Measurements from ENCODE around the gene ABAT.

DNA sequence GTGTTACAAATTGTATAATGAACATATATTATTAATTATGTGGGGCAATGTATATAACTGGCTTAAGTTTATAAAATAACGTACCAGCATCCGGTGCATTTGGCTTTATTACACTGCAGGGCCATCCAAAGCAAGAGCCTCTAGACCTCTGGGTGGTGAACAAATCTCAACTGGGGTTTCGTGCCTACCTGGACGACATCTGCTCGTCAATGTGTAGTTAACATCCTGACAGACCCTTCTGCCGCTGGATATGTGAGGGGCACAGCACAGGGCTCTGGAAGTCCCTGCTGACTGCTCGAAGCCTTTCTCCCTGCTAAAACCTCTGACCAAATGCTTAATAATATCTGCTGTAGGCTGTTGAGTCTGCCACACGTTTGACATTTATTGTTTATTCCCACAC, 120.7 kb downstream of the ABAT start:
- TF ChIP-seq HDAC2 (IDR thresholded peaks at IDR 0.05) (no peak), BHLHE40 (IDR thresholded peaks at IDR 0.05; ENCODE audit: borderline replicate concordance in 1 of 2, low read depth in 2 of 2, low read length in 1 of 2) (no peak), POLR2A (IDR thresholded peaks at IDR 0.05; ENCODE audit: low read depth, low read length) (no peak), RELA (IDR thresholded peaks at IDR 0.05; ENCODE audit: borderline replicate concordance, partially characterized antibody) (no peak), RAD21 (IDR thresholded peaks at IDR 0.05; ENCODE audit: insufficient read depth, low read depth, low read length) (no peak), CBX3 (IDR thresholded peaks at IDR 0.05; ENCODE audit: borderline replicate concordance, low read depth) (no peak), CREM (IDR thresholded peaks at IDR 0.05; ENCODE audit: low read depth) (no peak), TAF1 (IDR thresholded peaks at IDR 0.05; ENCODE audit: borderline replicate concordance, low read depth, low read length) (no peak), RCOR1 (conservative IDR thresholded peaks at IDR 0.05; ENCODE audit: low read depth, low read length) (no peak)
- TF ChIP-seq, protein P1, sequence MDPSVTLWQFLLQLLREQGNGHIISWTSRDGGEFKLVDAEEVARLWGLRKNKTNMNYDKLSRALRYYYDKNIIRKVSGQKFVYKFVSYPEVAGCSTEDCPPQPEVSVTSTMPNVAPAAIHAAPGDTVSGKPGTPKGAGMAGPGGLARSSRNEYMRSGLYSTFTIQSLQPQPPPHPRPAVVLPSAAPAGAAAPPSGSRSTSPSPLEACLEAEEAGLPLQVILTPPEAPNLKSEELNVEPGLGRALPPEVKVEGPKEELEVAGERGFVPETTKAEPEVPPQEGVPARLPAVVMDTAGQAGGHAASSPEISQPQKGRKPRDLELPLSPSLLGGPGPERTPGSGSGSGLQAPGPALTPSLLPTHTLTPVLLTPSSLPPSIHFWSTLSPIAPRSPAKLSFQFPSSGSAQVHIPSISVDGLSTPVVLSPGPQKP (IDR thresholded peaks at IDR 0.05; ENCODE audit: low read depth, low read length) = no peak
- TF ChIP-seq, protein P2, sequence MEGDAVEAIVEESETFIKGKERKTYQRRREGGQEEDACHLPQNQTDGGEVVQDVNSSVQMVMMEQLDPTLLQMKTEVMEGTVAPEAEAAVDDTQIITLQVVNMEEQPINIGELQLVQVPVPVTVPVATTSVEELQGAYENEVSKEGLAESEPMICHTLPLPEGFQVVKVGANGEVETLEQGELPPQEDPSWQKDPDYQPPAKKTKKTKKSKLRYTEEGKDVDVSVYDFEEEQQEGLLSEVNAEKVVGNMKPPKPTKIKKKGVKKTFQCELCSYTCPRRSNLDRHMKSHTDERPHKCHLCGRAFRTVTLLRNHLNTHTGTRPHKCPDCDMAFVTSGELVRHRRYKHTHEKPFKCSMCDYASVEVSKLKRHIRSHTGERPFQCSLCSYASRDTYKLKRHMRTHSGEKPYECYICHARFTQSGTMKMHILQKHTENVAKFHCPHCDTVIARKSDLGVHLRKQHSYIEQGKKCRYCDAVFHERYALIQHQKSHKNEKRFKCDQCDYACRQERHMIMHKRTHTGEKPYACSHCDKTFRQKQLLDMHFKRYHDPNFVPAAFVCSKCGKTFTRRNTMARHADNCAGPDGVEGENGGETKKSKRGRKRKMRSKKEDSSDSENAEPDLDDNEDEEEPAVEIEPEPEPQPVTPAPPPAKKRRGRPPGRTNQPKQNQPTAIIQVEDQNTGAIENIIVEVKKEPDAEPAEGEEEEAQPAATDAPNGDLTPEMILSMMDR (IDR thresholded peaks at IDR 0.05 in 2 of 3, conservative IDR thresholded peaks at IDR 0.05 in 1 of 3; ENCODE audit: control insufficient read depth in 2 of 3, extremely low read depth in 1 of 3, insufficient read depth in 1 of 3, low read depth in 3 of 3, low read length in 3 of 3) = no peak

Data from GM12878 (cell line).